Adrenal gland (tissue), 5 donors: ENCODE results near the gene RETREG1.

Source experiments
- CTCF ChIP-seq, 6 experiments: fragments of 450-650 bp in 4 of 6; fragments of 200-600 bp in 2 of 6; sonication (generic) in 1 of 6; IDR thresholded peaks; 1 replicate in 5 of 6; 2 replicates in 1 of 6; pipeline versions ENCODE4 v1.5.1 to v1.8.0; 2016 to 2021; ENCODE audit warnings: antibody characterized with exemption in 6 of 6, mild to moderate bottlenecking in 2 of 6, moderate library complexity in 1 of 6
- POLR2A ChIP-seq, 2 donors: fragments of 450-650 bp; IDR thresholded peaks; one replicate each; pipeline ENCODE4 v1.6.1; 2017; ENCODE audit warnings: antibody characterized with exemption in 2 of 2, mild to moderate bottlenecking in 2 of 2, moderate library complexity in 1 of 2
- donor health status: DM: no; HTN: no; CAD: no.

- TF ChIP-seq CTCF (IDR thresholded peaks at IDR 0.05) (no peak), POLR2A (IDR thresholded peaks at IDR 0.05) (no peak)
These were observed 124.2 kb downstream of the RETREG1 start for GRCh38 chr5:16492398-16493140.
